ENCODE data around the gene ARL14EPL. TPM values are rescaled to one million over a fixed set of nuclear protein-coding genes. Genes with fewer than 3 reads are reported as not detected.

Gene ARL14EPL
- total RNA-seq, 4 donors from 2014 or later = not detected

- Histone ChIP-seq H3K4me1 (no peaks in the 10 kb centered on the region), H3K27ac (no peak overlapping the region), H3K36me3 (no peaks in the 10 kb centered on the region), H3K9me3 (no peaks in the 10 kb centered on the region), H3K27me3 (no peaks in the 10 kb centered on the region), H3K4me3 (replicated peaks in 1 of 3) (no peak overlapping the region)
- DNase-seq = no peak
- TF ChIP-seq CTCF (IDR thresholded peaks at IDR 0.05) (no peak), POLR2A (IDR thresholded peaks at IDR 0.05) (no peak)
- intact Hi-C loops (cut with DNase I) = no loop called here
- 84 to 86% methylated on average over 6 of the region's 6 CpGs for WGBS, 2 donors
Observed at GRCh38 chr5:115995351-115995750, 36.9 kb upstream of the ARL14EPL start.

GRCh38 chr5:116002116-116002906, 30.0 kb upstream of the ARL14EPL start:
- H3K27ac ChIP-seq = no peak overlapping the region
- WGBS, 2 donors = 70 to 77% methylated on average over 6 of the region's 6 CpGs
- intact Hi-C loops (cut with DNase I) = no loop called here
- no peaks in the 10 kb centered on the region for H3K27me3 ChIP-seq
- TF ChIP-seq CTCF (IDR thresholded peaks at IDR 0.05) (no peak), POLR2A (IDR thresholded peaks at IDR 0.05) (no peak)
- no peak overlapping the region for H3K4me3 ChIP-seq (replicated peaks in 1 of 3)
- no peaks in the 10 kb centered on the region for H3K9me3 ChIP-seq
- H3K4me1 ChIP-seq = no peaks in the 10 kb centered on the region
- H3K36me3 ChIP-seq = no peaks in the 10 kb centered on the region
- no peak for DNase-seq

GRCh38 chr5:116004248-116004647, 28.0 kb upstream of the ARL14EPL start:
- Histone ChIP-seq H3K4me1 (no peaks in the 10 kb centered on the region), H3K27me3 (no peaks in the 10 kb centered on the region), H3K27ac (no peak overlapping the region), H3K4me3 (replicated peaks in 1 of 3) (no peak overlapping the region), H3K36me3 (no peaks in the 10 kb centered on the region), H3K9me3 (no peaks in the 10 kb centered on the region)
- TF ChIP-seq POLR2A (IDR thresholded peaks at IDR 0.05) (no peak), CTCF (IDR thresholded peaks at IDR 0.05) (no peak)
- WGBS, 2 donors = 90 to 91% methylated on average over 3 of the region's 3 CpGs
- intact Hi-C loops (cut with DNase I) = no loop called here
- DNase-seq = no peak

- WGBS, 2 donors = 79 to 88% methylated on average over 3 of the region's 3 CpGs
- Histone ChIP-seq H3K4me3 (replicated peaks in 1 of 3) (no peak overlapping the region), H3K27me3 (no peaks in the 10 kb centered on the region), H3K36me3 (no peaks in the 10 kb centered on the region), H3K9me3 (no peaks in the 10 kb centered on the region), H3K4me1 (no peaks in the 10 kb centered on the region), H3K27ac (no peak overlapping the region)
- intact Hi-C loops (cut with DNase I) = no loop called here
- TF ChIP-seq CTCF (IDR thresholded peaks at IDR 0.05) (no peak), POLR2A (IDR thresholded peaks at IDR 0.05) (no peak)
- no peak for DNase-seq
Observed at GRCh38 chr5:116009806-116010205, 22.5 kb upstream of the ARL14EPL start.

GRCh38 chr5:116011046-116011445, 21.2 kb upstream of the ARL14EPL start:
- Histone ChIP-seq H3K27ac (no peak overlapping the region), H3K36me3 (no peaks in the 10 kb centered on the region), H3K4me1 (no peaks in the 10 kb centered on the region), H3K9me3 (no peaks in the 10 kb centered on the region), H3K27me3 (no peaks in the 10 kb centered on the region), H3K4me3 (replicated peaks in 1 of 3) (no peak overlapping the region)
- no peak for DNase-seq
- TF ChIP-seq POLR2A (IDR thresholded peaks at IDR 0.05) (no peak), CTCF (IDR thresholded peaks at IDR 0.05) (no peak)
- intact Hi-C loops (cut with DNase I) = no loop called here
